WTC11 (cell line): ENCODE results near the gene GABRR1. TPM values are rescaled to one million over a fixed set of nuclear protein-coding genes. Genes with fewer than 3 reads are reported as not detected.

ENCODE experiments used
- ATAC-seq: fragments of 200-7000 bp; cut with Tn5 transposase; 2 replicates; pipeline ENCODE4 v1.10.0; 2021; ENCODE audit warnings: mild to moderate bottlenecking, moderate library complexity
- Bru-seq: library from RNA; stranded (reverse); fragments of 400-500 nt; gene quantifications from one replicate; lab custom pipeline; 2021; lab: Mats Ljungman, UMichigan
- CTCF ChIA-PET: fragments of 300-600 bp; sonication (Branson Sonifier 250); formaldehyde crosslinking; loops from one replicate; lab custom pipeline; 2021; ENCODE audit warnings: antibody characterized with exemption; lab: Charles Lee
- POLR2A ChIA-PET: fragments of 350-600 bp; sonication (Branson Sonifier 250); formaldehyde crosslinking; loops from one replicate; lab custom pipeline; 2021; ENCODE audit warnings: antibody characterized with exemption; lab: Charles Lee
- DNase-seq: peaks from one replicate; pipeline ENCODE4 v3.0.0; 2021; ENCODE audit warnings: low spot score
- H3K27ac Mint-ChIP-seq: 2 replicates; pipeline ENCODE4 v1.8.0; 2021; ENCODE audit warnings: mixed read lengths
- H3K27me3 Mint-ChIP-seq: 2 replicates; pipeline ENCODE4 v1.8.0; 2021; ENCODE audit warnings: low read depth, mild to moderate bottlenecking, moderate library complexity, mixed read lengths
- H3K36me3 Mint-ChIP-seq: 2 replicates; pipeline ENCODE4 v1.8.0; 2021; ENCODE audit warnings: mixed read lengths
- H3K4me1 Mint-ChIP-seq: 2 replicates; pipeline ENCODE4 v1.8.0; 2022; ENCODE audit warnings: mixed read lengths
- H3K4me3 Mint-ChIP-seq: 2 replicates; pipeline ENCODE4 v1.8.0; 2021; ENCODE audit warnings: mild to moderate bottlenecking, moderate library complexity, mixed read lengths
- H3K9me3 Mint-ChIP-seq: 2 replicates; pipeline ENCODE4 v1.8.0; 2021; ENCODE audit warnings: mixed read lengths
- ATF1 ChIP-seq: sonication (generic); formaldehyde crosslinking; IDR thresholded peaks from 2 replicates; pipeline ENCODE4 v1.8.1; 2023; ENCODE audit warnings: mild to moderate bottlenecking, moderate library complexity, missing genetic modification reagents
- CBFB ChIP-seq: sonication (generic); formaldehyde crosslinking; IDR thresholded peaks from 2 replicates; pipeline ENCODE4 v1.8.1; 2022; ENCODE audit warnings: mild to moderate bottlenecking, low read depth, missing genetic modification reagents
- FOXK1 ChIP-seq: sonication (generic); formaldehyde crosslinking; IDR thresholded peaks from 2 replicates; pipeline ENCODE4 v1.8.0; 2022; ENCODE audit warnings: mild to moderate bottlenecking, moderate library complexity, missing genetic modification reagents
- FOXP1 ChIP-seq: sonication (generic); formaldehyde crosslinking; IDR thresholded peaks from 2 replicates; pipeline ENCODE4 v1.8.0; 2022; ENCODE audit warnings: missing genetic modification reagents, mild to moderate bottlenecking, moderate library complexity, borderline replicate concordance
- GTF2I ChIP-seq: fragments of 250-450 bp; sonication (Bioruptor Pico); conservative IDR thresholded peaks from 2 replicates; pipeline ENCODE4 v1.4.0; 2021; ENCODE audit warnings: mild to moderate bottlenecking
- ZNF219 ChIP-seq: sonication (generic); formaldehyde crosslinking; IDR thresholded peaks from 2 replicates; pipeline ENCODE4 v1.8.0; 2023; ENCODE audit warnings: missing genetic modification reagents, mild to moderate bottlenecking, borderline replicate concordance
- ZNF232 ChIP-seq: sonication (generic); formaldehyde crosslinking; IDR thresholded peaks from 2 replicates; pipeline ENCODE4 v1.8.0; 2022; ENCODE audit warnings: mild to moderate bottlenecking, missing genetic modification reagents
- long read RNA-seq, 3 experiments: library from RNA in 1 of 3; library from capped mRNA in 1 of 3; library from polyadenylated mRNA in 1 of 3; unstranded in 2 of 3; stranded (forward) in 1 of 3; transcript quantifications; one replicate each; pipeline ENCODE4 v2.0.0, GENCODE V29; 2021
- total RNA-seq: library from RNA; stranded (reverse); gene quantifications from 3 replicates; pipeline ENCODE4 v1.2.3, GENCODE V29; 2021
- TF ChIP-seq, protein P1 (sequence below): fragments of 250-450 bp; sonication (Bioruptor Pico); IDR thresholded peaks from 2 replicates; pipeline ENCODE4 v1.9.0; 2021; ENCODE audit warnings: mild to moderate bottlenecking, borderline replicate concordance
- TF ChIP-seq, protein P2 (sequence below): sonication (generic); formaldehyde crosslinking; IDR thresholded peaks from 2 replicates; pipeline ENCODE4 v1.8.0; 2023; ENCODE audit warnings: missing genetic modification reagents, mild to moderate bottlenecking, borderline replicate concordance
- TF ChIP-seq, protein P3 (sequence below): fragments of 250-450 bp; sonication (Bioruptor Pico); IDR thresholded peaks from 2 replicates; pipeline ENCODE4 v1.9.0; 2021; ENCODE audit warnings: mild to moderate bottlenecking
- TF ChIP-seq, protein P4 (sequence below): fragments of 250-450 bp; sonication (Bioruptor Pico); conservative IDR thresholded peaks from 2 replicates; pipeline ENCODE4 v1.9.0; 2021; ENCODE audit warnings: mild to moderate bottlenecking
- TF ChIP-seq, protein P5 (sequence below): sonication (generic); formaldehyde crosslinking; IDR thresholded peaks from 2 replicates; pipeline ENCODE4 v1.8.1; 2023; ENCODE audit warnings: mild to moderate bottlenecking, moderate library complexity, missing genetic modification reagents
- TF ChIP-seq, protein P6 (sequence below): fragments of 250-450 bp; sonication (Bioruptor Pico); IDR thresholded peaks from 2 replicates; pipeline ENCODE4 v1.9.0; 2021; ENCODE audit warnings: mild to moderate bottlenecking

The GABRR1 gene
- total RNA-seq (0.23 to 0.30 TPM (median 0.24 TPM) in 3 replicates), Bru-seq, nascent RNA (percentile 19 among the genes with signal in this experiment)
- long read RNA-seq, experiment 1, partial matches to known transcripts, result 1 of 4 reads
- long read RNA-seq, experiment 1, other reads (novel, unspliced or antisense), result 3 of 4 reads
- long read RNA-seq, experiment 2, result 0 reads
- long read RNA-seq, experiment 3, result 0 reads

DNA sequence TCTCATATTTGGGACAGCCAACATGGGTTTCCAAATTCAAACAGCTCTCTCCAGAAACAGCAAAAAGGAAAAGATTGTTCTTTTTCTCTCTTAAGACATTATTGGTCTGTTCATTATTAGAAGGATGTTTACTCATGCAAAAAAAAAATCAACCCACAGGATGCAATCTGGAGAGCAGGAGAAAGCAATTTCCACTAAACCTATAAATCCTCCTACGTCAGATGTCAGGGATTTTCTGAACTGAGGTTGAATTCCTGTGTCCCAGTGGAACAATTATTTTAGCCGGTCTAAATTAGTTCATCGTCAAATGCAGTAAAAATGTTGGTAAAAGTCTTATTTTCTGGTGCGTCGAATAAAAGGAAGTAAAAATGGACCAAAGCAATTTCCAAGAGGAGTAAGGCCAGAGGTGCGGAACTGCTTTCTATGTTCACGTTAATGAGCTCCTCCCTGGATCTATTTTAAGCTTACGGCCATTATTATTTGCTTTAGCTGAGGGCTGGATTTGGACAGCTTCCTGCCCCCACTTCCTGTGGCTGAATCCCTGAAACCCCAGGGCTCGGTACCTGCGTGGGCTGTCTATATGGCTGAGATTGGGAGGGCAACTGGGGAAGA, at the start of gene GABRR1:
Gene GABRR1, minus strand, starts transcription at position 60 of the 612 bp plus-strand sequence. Its CDS starts 36 bp downstream, at position 24.
- POLR2A ChIA-PET, result no interaction called here
- Mint-ChIP-seq H3K27me3 (no peaks in the 10 kb centered on the region), H3K4me3 (no peak within 1 kb of the TSS), H3K4me1 (peaks cover 40% of the 10 kb centered on the region), H3K27ac (no peak within 1 kb of the TSS), H3K9me3 (no peaks in the 10 kb centered on the region), H3K36me3 (no peaks in the 10 kb centered on the region)
- peak; percentile 39 for ATAC-seq
- TF ChIP-seq, protein P1, sequence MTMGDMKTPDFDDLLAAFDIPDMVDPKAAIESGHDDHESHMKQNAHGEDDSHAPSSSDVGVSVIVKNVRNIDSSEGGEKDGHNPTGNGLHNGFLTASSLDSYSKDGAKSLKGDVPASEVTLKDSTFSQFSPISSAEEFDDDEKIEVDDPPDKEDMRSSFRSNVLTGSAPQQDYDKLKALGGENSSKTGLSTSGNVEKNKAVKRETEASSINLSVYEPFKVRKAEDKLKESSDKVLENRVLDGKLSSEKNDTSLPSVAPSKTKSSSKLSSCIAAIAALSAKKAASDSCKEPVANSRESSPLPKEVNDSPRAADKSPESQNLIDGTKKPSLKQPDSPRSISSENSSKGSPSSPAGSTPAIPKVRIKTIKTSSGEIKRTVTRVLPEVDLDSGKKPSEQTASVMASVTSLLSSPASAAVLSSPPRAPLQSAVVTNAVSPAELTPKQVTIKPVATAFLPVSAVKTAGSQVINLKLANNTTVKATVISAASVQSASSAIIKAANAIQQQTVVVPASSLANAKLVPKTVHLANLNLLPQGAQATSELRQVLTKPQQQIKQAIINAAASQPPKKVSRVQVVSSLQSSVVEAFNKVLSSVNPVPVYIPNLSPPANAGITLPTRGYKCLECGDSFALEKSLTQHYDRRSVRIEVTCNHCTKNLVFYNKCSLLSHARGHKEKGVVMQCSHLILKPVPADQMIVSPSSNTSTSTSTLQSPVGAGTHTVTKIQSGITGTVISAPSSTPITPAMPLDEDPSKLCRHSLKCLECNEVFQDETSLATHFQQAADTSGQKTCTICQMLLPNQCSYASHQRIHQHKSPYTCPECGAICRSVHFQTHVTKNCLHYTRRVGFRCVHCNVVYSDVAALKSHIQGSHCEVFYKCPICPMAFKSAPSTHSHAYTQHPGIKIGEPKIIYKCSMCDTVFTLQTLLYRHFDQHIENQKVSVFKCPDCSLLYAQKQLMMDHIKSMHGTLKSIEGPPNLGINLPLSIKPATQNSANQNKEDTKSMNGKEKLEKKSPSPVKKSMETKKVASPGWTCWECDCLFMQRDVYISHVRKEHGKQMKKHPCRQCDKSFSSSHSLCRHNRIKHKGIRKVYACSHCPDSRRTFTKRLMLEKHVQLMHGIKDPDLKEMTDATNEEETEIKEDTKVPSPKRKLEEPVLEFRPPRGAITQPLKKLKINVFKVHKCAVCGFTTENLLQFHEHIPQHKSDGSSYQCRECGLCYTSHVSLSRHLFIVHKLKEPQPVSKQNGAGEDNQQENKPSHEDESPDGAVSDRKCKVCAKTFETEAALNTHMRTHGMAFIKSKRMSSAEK (CRISPR knock-in tag), result no peak
- TF ChIP-seq ZNF219 (CRISPR knock-in tag) (no peak), FOXK1 (CRISPR knock-in tag) (no peak), ATF1 (CRISPR knock-in tag) (no peak), CBFB (CRISPR knock-in tag) (no peak), ZNF232 (CRISPR knock-in tag) (no peak), FOXP1 (CRISPR knock-in tag) (no peak), GTF2I (CRISPR knock-in tag) (no peak)
- TF ChIP-seq, protein P2, sequence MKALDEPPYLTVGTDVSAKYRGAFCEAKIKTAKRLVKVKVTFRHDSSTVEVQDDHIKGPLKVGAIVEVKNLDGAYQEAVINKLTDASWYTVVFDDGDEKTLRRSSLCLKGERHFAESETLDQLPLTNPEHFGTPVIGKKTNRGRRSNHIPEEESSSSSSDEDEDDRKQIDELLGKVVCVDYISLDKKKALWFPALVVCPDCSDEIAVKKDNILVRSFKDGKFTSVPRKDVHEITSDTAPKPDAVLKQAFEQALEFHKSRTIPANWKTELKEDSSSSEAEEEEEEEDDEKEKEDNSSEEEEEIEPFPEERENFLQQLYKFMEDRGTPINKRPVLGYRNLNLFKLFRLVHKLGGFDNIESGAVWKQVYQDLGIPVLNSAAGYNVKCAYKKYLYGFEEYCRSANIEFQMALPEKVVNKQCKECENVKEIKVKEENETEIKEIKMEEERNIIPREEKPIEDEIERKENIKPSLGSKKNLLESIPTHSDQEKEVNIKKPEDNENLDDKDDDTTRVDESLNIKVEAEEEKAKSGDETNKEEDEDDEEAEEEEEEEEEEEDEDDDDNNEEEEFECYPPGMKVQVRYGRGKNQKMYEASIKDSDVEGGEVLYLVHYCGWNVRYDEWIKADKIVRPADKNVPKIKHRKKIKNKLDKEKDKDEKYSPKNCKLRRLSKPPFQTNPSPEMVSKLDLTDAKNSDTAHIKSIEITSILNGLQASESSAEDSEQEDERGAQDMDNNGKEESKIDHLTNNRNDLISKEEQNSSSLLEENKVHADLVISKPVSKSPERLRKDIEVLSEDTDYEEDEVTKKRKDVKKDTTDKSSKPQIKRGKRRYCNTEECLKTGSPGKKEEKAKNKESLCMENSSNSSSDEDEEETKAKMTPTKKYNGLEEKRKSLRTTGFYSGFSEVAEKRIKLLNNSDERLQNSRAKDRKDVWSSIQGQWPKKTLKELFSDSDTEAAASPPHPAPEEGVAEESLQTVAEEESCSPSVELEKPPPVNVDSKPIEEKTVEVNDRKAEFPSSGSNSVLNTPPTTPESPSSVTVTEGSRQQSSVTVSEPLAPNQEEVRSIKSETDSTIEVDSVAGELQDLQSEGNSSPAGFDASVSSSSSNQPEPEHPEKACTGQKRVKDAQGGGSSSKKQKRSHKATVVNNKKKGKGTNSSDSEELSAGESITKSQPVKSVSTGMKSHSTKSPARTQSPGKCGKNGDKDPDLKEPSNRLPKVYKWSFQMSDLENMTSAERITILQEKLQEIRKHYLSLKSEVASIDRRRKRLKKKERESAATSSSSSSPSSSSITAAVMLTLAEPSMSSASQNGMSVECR (CRISPR knock-in tag), result no peak
- TF ChIP-seq, protein P3, sequence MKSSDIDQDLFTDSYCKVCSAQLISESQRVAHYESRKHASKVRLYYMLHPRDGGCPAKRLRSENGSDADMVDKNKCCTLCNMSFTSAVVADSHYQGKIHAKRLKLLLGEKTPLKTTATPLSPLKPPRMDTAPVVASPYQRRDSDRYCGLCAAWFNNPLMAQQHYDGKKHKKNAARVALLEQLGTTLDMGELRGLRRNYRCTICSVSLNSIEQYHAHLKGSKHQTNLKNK (CRISPR knock-in tag), result no peak
- TF ChIP-seq, protein P4, sequence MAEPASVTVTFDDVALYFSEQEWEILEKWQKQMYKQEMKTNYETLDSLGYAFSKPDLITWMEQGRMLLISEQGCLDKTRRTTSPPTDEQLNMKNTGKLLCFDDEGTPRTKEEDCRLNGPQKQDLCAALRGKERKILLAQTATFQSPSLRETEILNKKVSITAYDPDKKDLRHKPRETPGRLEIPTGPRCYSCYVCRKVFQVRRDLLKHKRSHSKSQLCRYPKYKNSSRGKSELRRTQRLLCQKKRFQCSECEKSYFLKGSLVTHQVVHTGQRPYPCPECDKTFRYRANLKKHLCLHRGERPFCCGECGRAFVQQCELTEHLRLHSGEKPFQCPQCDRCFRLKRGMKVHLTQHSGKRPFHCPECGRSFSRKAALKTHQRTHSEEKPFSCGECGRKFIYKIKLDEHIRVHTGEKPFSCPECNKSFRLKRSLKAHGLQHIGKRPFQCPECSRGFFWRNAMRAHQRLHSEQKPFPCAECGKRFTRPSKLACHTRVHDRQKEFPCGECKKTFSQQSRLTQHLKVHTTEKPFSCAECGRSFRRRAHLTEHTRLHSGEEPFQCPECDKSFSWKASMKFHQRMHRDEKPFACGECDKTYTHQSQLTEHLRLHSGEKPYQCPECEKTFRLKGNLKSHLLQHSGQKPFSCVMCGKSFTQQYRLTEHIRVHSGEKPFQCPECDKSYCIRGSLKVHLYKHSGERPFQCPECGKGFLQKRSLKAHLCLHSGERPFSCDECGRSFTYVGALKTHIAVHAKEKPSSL (CRISPR knock-in tag), result no peak
- TF ChIP-seq, protein P5, sequence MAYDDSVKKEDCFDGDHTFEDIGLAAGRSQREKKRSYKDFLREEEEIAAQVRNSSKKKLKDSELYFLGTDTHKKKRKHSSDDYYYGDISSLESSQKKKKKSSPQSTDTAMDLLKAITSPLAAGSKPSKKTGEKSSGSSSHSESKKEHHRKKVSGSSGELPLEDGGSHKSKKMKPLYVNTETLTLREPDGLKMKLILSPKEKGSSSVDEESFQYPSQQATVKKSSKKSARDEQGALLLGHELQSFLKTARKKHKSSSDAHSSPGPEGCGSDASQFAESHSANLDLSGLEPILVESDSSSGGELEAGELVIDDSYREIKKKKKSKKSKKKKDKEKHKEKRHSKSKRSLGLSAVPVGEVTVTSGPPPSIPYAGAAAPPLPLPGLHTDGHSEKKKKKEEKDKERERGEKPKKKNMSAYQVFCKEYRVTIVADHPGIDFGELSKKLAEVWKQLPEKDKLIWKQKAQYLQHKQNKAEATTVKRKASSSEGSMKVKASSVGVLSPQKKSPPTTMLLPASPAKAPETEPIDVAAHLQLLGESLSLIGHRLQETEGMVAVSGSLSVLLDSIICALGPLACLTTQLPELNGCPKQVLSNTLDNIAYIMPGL (CRISPR knock-in tag), result no peak
- TF ChIP-seq, protein P6, sequence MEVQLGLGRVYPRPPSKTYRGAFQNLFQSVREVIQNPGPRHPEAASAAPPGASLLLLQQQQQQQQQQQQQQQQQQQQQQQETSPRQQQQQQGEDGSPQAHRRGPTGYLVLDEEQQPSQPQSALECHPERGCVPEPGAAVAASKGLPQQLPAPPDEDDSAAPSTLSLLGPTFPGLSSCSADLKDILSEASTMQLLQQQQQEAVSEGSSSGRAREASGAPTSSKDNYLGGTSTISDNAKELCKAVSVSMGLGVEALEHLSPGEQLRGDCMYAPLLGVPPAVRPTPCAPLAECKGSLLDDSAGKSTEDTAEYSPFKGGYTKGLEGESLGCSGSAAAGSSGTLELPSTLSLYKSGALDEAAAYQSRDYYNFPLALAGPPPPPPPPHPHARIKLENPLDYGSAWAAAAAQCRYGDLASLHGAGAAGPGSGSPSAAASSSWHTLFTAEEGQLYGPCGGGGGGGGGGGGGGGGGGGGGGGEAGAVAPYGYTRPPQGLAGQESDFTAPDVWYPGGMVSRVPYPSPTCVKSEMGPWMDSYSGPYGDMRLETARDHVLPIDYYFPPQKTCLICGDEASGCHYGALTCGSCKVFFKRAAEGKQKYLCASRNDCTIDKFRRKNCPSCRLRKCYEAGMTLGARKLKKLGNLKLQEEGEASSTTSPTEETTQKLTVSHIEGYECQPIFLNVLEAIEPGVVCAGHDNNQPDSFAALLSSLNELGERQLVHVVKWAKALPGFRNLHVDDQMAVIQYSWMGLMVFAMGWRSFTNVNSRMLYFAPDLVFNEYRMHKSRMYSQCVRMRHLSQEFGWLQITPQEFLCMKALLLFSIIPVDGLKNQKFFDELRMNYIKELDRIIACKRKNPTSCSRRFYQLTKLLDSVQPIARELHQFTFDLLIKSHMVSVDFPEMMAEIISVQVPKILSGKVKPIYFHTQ (CRISPR knock-in tag), result no peak
- no peak for DNase-seq
- CTCF ChIA-PET, result interaction anchor here (0.9 to 1.5 kb wide), 2 partner anchors 64 to 234 kb away, joined by 3 to 6 read pairs; no protein-coding TSS in a partner anchor
